MM.1S (cell line): ENCODE data around the gene ASGR1.
"Not testable (repeated sequence)": the region's sequence is repeated elsewhere in the genome, so short reads cannot be mapped to it uniquely, and the experiment has no call there.

Experiments used
- DNase-seq: peaks from one replicate; pipeline ENCODE4 v3.0.0-alpha.2; 2015
- H2AFZ ChIP-seq: fragments of 300-600 bp; sonication (generic); 2 replicates; pipeline ENCODE4 v1.6.0; 2016; ENCODE audit warnings: antibody characterized with exemption, low read length
- H3F3A ChIP-seq: fragments of 300-600 bp; sonication (generic); 2 replicates; pipeline ENCODE4 v1.6.1; 2016; ENCODE audit warnings: mild to moderate bottlenecking, antibody characterized with exemption, low read length, moderate library complexity, mixed read lengths; ENCODE audit not compliant: insufficient read depth
- H3K27ac ChIP-seq: fragments of 300-600 bp; sonication (generic); 2 replicates; pipeline ENCODE4 v1.5.1; 2016; ENCODE audit warnings: mild to moderate bottlenecking, low read length
- H3K27me3 ChIP-seq: fragments of 300-600 bp; sonication (generic); replicated peaks from 2 replicates; pipeline ENCODE4 v1.6.0; 2016; ENCODE audit warnings: low read length; ENCODE audit not compliant: insufficient read depth
- H3K36me3 ChIP-seq: fragments of 300-600 bp; sonication (generic); replicated peaks from 2 replicates; pipeline ENCODE4 v1.6.1; 2016; ENCODE audit warnings: mild to moderate bottlenecking, low read length, mixed read lengths; ENCODE audit not compliant: insufficient read depth
- H3K4me1 ChIP-seq: fragments of 300-600 bp; sonication (generic); 2 replicates; pipeline ENCODE4 v1.6.1; 2016; ENCODE audit warnings: low read length, mixed read lengths
- H3K4me2 ChIP-seq: fragments of 300-600 bp; sonication (generic); 2 replicates; pipeline ENCODE4 v1.6.0; 2016; ENCODE audit warnings: low read depth, low read length
- H3K4me3 ChIP-seq: fragments of 300-600 bp; sonication (generic); 2 replicates; pipeline ENCODE4 v1.5.1; 2016; ENCODE audit warnings: low read length, mixed read lengths
- H3K79me2 ChIP-seq: fragments of 300-600 bp; sonication (generic); 2 replicates; pipeline ENCODE4 v1.6.1; 2016; ENCODE audit warnings: mixed run types, low read length, mixed read lengths
- H3K9ac ChIP-seq: fragments of 300-600 bp; sonication (generic); 2 replicates; pipeline ENCODE4 v1.6.1; 2016; ENCODE audit warnings: low read length, mixed read lengths
- H3K9me2 ChIP-seq: fragments of 300-600 bp; sonication (generic); replicated peaks from 2 replicates; pipeline ENCODE4 v1.6.1; 2016; ENCODE audit warnings: mild to moderate bottlenecking, low read length, mixed read lengths; ENCODE audit not compliant: insufficient read depth
- H3K9me3 ChIP-seq: fragments of 300-600 bp; sonication (generic); replicated peaks from 2 replicates; pipeline ENCODE4 v1.6.1; 2016; ENCODE audit warnings: mild to moderate bottlenecking, low read length, mixed read lengths; ENCODE audit not compliant: insufficient read depth
- H4K20me1 ChIP-seq: fragments of 300-600 bp; sonication (generic); 2 replicates; pipeline ENCODE4 v1.6.1; 2016; ENCODE audit warnings: mild to moderate bottlenecking, low read length, moderate library complexity, mixed read lengths; ENCODE audit not compliant: insufficient read depth
- CTCF ChIP-seq: fragments of 300-600 bp; sonication (generic); IDR thresholded peaks from 2 replicates; pipeline ENCODE4 v1.5.1; 2016; ENCODE audit warnings: antibody characterized with exemption, low read length, mixed read lengths
- EZH2 ChIP-seq: fragments of 300-600 bp; sonication (generic); optimal IDR thresholded peaks from 2 replicates; pipeline ENCODE3; 2017; ENCODE audit warnings: low read depth, mild to moderate bottlenecking, antibody characterized with exemption, low read length, mixed read lengths
- EZH2phosphoT487 ChIP-seq: fragments of 300-600 bp; sonication (generic); IDR thresholded peaks from 2 replicates; pipeline ENCODE4 v1.6.1; 2018; ENCODE audit warnings: antibody characterized with exemption, low read length

ASGR1 gene

GRCh38 chr17:7128160-7128559, 51.0 kb downstream of the ASGR1 start:
- H2AFZ ChIP-seq: no peak overlapping the region
- no peaks in the 10 kb centered on the region for H4K20me1 ChIP-seq
- no peak overlapping the region for H3K9ac ChIP-seq
- TF ChIP-seq EZH2phosphoT487 (no peak), CTCF (no peak), EZH2 (no peak)
- H3K79me2 ChIP-seq: no peaks in the 10 kb centered on the region
- H3K27me3 ChIP-seq: no peaks in the 10 kb centered on the region
- H3K4me2 ChIP-seq: no peak overlapping the region
- no peak overlapping the region for H3K4me3 ChIP-seq
- DNase-seq: no peak
- H3K27ac ChIP-seq: no peak overlapping the region
- peaks cover 5% of the 10 kb centered on the region for H3K4me1 ChIP-seq
- H3K9me3 ChIP-seq: no peaks in the 10 kb centered on the region
- H3F3A ChIP-seq: peaks cover 10% of the 10 kb centered on the region
- no peaks in the 10 kb centered on the region for H3K9me2 ChIP-seq
- H3K36me3 ChIP-seq: no peaks in the 10 kb centered on the region

- not testable (repeated sequence) for H3K9ac ChIP-seq, H3K27me3 ChIP-seq, H3K9me3 ChIP-seq, H3K4me3 ChIP-seq, H3K36me3 ChIP-seq, DNase-seq, H3K9me2 ChIP-seq, H3K27ac ChIP-seq, H3K79me2 ChIP-seq, H4K20me1 ChIP-seq, H3K4me1 ChIP-seq, H2AFZ ChIP-seq, H3F3A ChIP-seq, H3K4me2 ChIP-seq
These were observed 51.7 kb downstream of the ASGR1 start for GRCh38 chr17:7127501-7127900.

GRCh38 chr17:7126386-7126785, 52.8 kb downstream of the ASGR1 start:
- H3K9me3 ChIP-seq, H3K9ac ChIP-seq, H3K27me3 ChIP-seq, H3K27ac ChIP-seq, H3K4me1 ChIP-seq, H3K4me3 ChIP-seq, H3K4me2 ChIP-seq, H3K36me3 ChIP-seq, H3F3A ChIP-seq, DNase-seq, H4K20me1 ChIP-seq, H3K9me2 ChIP-seq, H2AFZ ChIP-seq, H3K79me2 ChIP-seq: not testable (repeated sequence)

- H3K9me3 ChIP-seq: no peaks in the 10 kb centered on the region
- H3K4me3 ChIP-seq: no peak overlapping the region
- H3F3A ChIP-seq: 0 out of 2 replicates have a peak, but pooled peaks cover 4% of the 10 kb centered on the region
- H3K9ac ChIP-seq: no peak overlapping the region
- DNase-seq: no peak
- TF ChIP-seq EZH2: no peak
- TF ChIP-seq EZH2phosphoT487: no peak
- no peak for TF ChIP-seq CTCF
- no peak overlapping the region for H3K4me2 ChIP-seq
- H3K79me2 ChIP-seq: no peaks in the 10 kb centered on the region
- H3K36me3 ChIP-seq: no peaks in the 10 kb centered on the region
- H3K4me1 ChIP-seq: no peaks in the 10 kb centered on the region
- no peaks in the 10 kb centered on the region for H3K9me2 ChIP-seq
- H3K27me3 ChIP-seq: peaks cover 5% of the 10 kb centered on the region
- no peak overlapping the region for H2AFZ ChIP-seq
- no peaks in the 10 kb centered on the region for H4K20me1 ChIP-seq
- H3K27ac ChIP-seq: no peak overlapping the region
These were observed 54.2 kb downstream of the ASGR1 start for GRCh38 chr17:7124923-7125322.
